Mesendoderm (in vitro differentiated cells): Measurements from ENCODE around the gene TNFAIP2.
A peak's percentile ranks its signal among the peaks of the same experiment; 100 is the strongest.

Experiments
- DNase-seq: peaks from one replicate; pipeline ENCODE4 v3.0.0; 2013
- H2AK5ac ChIP-seq: 2 replicates; pipeline ENCODE4 v1.6.1; 2013; ENCODE audit warnings: low read length, inconsistent platforms
- H2BK120ac ChIP-seq: 2 replicates; pipeline ENCODE4 v1.6.1; 2013; ENCODE audit warnings: low read depth, mild to moderate bottlenecking, low read length, moderate library complexity, mixed read lengths
- H2BK15ac ChIP-seq: replicated peaks from 2 replicates; pipeline ENCODE4 v1.6.1; 2013; ENCODE audit warnings: low read depth, mild to moderate bottlenecking, moderate library complexity
- H2BK5ac ChIP-seq: 2 replicates; pipeline ENCODE4 v1.6.1; 2013; ENCODE audit warnings: low read length, inconsistent platforms
- H3K18ac ChIP-seq: 2 replicates; pipeline ENCODE4 v1.6.1; 2013; ENCODE audit warnings: mild to moderate bottlenecking, low read length, mixed read lengths
- H3K23ac ChIP-seq: one replicate; pipeline ENCODE4 v1.6.1; 2013; ENCODE audit warnings: low read length
- H3K27ac ChIP-seq: 2 replicates; pipeline ENCODE4 v1.5.1; 2013; ENCODE audit warnings: low read depth, mild to moderate bottlenecking, inconsistent platforms, low read length, moderate library complexity
- H3K27me3 ChIP-seq: 2 replicates; pipeline ENCODE4 v1.6.1; 2013; ENCODE audit warnings: low read length, control low read depth, mild to moderate bottlenecking, inconsistent platforms; ENCODE audit not compliant: insufficient read depth, poor library complexity
- H3K36me3 ChIP-seq: 2 replicates; pipeline ENCODE4 v1.6.1; 2013; ENCODE audit warnings: low read length, inconsistent platforms; ENCODE audit not compliant: control insufficient read depth, insufficient read depth
- H3K4ac ChIP-seq: one replicate; pipeline ENCODE4 v1.6.1; 2013; ENCODE audit warnings: low read depth, mild to moderate bottlenecking, low read length, moderate library complexity
- H3K4me1 ChIP-seq: 2 replicates; pipeline ENCODE4 v1.6.1; 2013; ENCODE audit warnings: low read depth, low read length, inconsistent platforms; ENCODE audit not compliant: control insufficient read depth
- H3K4me2 ChIP-seq: 2 replicates; pipeline ENCODE4 v1.6.1; 2013; ENCODE audit warnings: low read length
- H3K4me3 ChIP-seq: 2 replicates; pipeline ENCODE4 v1.5.1; 2013; ENCODE audit warnings: mild to moderate bottlenecking, low read length
- H3K56ac ChIP-seq: one replicate; pipeline ENCODE4 v1.6.1; 2013; ENCODE audit warnings: low read length
- H3K79me1 ChIP-seq: 2 replicates; pipeline ENCODE4 v1.6.1; 2013; ENCODE audit warnings: low read length, inconsistent platforms
- H3K79me2 ChIP-seq: 2 replicates; pipeline ENCODE4 v1.6.1; 2013; ENCODE audit warnings: mild to moderate bottlenecking, low read length; ENCODE audit not compliant: control insufficient read depth, insufficient read depth
- H3K9ac ChIP-seq: 2 replicates; pipeline ENCODE4 v1.6.1; 2013; ENCODE audit warnings: low read length, inconsistent platforms
- H4K5ac ChIP-seq: one replicate; pipeline ENCODE4 v1.6.1; 2013; ENCODE audit warnings: low read length
- H4K8ac ChIP-seq: one replicate; pipeline ENCODE4 v1.6.1; 2013; ENCODE audit warnings: low read depth, mild to moderate bottlenecking, control low read depth, low read length, moderate library complexity
- WGBS: extraction: QIAGEN DNeasy Blood & Tissue Kit; methylation state at CpG from one replicate; pipeline ENCODE4 v1.1.7; 2013; ENCODE audit warnings: low lambda C conversion rate, missing lambda C conversion rate; ENCODE audit not compliant: insufficient coverage; ENCODE audit errors: extremely low coverage; 5-methylcytosine and 5-hydroxymethylcytosine counted together

Gene TNFAIP2

DNA sequence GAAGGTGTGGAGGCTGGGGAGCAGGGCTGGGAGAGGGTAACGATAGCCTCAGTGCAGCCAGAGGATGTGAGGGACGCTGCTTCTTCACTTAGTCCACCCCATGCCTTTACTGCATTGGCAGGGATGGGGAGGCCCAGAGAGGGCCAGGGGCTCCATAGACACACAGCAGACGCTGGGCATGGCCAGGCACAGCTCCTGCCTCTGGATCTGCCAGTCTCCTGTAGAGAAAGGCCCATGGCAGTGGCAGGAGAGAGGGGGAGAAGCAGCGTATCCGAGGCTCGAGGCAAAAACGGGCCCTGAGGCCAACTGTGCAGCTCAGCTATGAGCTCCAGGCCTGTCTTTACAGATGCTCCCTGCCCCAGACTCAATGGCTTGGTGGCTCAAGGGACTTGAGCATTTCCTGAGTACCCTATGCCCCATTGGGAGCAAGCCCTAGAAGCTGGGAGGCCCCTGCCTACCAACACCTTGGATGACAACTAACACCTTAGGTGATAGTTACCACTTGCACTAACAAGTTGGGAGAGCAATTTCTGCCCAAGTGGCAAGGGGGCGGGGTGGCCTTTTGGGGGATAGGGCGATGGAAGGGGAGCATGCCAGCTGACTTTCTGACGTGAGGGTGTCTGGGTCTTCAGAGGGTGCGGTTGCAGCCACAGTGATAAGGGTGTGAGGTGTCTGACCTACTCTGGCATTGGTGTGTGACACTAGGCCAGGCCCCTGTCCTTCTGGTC lies 44.2 kb upstream of the TNFAIP2 start:
- no peak overlapping the region for H2BK5ac ChIP-seq
- H3K4ac ChIP-seq = no peak overlapping the region
- H3K79me1 ChIP-seq = no peaks in the 10 kb centered on the region
- H3K4me1 ChIP-seq = no peaks in the 10 kb centered on the region
- no peaks in the 10 kb centered on the region for H3K79me2 ChIP-seq
- H3K4me3 ChIP-seq = no peak overlapping the region
- H3K23ac ChIP-seq = peak overlapping the region; percentile 24
- no peak overlapping the region for H3K56ac ChIP-seq
- no CpG with 5 or more reads among the region's 11 CpGs for WGBS
- H3K4me2 ChIP-seq = no peak overlapping the region
- no peak overlapping the region for H2BK120ac ChIP-seq
- no peak overlapping the region for H2AK5ac ChIP-seq
- H3K36me3 ChIP-seq = no peaks in the 10 kb centered on the region
- no peak overlapping the region for H3K18ac ChIP-seq
- no peak overlapping the region for H3K27ac ChIP-seq
- H3K27me3 ChIP-seq = peaks cover 1% of the 10 kb centered on the region
- H3K9ac ChIP-seq = no peak overlapping the region
- H2BK15ac ChIP-seq = no peak overlapping the region
- no peak for DNase-seq
- no peak overlapping the region for H4K8ac ChIP-seq
- no peak overlapping the region for H4K5ac ChIP-seq

DNA sequence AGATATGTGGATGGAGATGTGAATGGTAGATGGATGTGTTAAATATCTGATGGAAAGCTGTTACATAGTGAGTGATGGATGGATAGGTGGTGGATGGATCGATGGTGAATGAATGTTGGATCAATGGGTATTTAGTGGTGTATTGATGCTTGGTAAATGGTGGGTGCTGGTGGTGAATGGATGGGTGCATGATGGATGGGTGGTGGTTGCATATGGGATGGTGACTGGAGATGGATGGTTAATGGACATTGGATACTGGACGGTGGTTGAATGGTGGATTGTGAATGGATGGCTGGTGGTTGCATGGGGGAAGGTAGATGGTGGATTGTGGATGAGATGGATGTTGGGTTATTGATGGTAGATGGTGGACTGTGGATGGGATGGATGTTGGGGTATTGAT lies 41.3 kb upstream of the TNFAIP2 start:
- Histone ChIP-seq H3K27ac (no peak overlapping the region), H3K23ac (no peak overlapping the region), H3K4me3 (no peak overlapping the region), H3K79me1 (no peaks in the 10 kb centered on the region), H3K36me3 (no peaks in the 10 kb centered on the region), H3K27me3 (peaks cover 5% of the 10 kb centered on the region), H2BK5ac (no peak overlapping the region), H3K18ac (no peak overlapping the region), H3K9ac (no peak overlapping the region), H4K5ac (no peak overlapping the region), H3K56ac (no peak overlapping the region), H3K4me1 (no peaks in the 10 kb centered on the region), H3K4me2 (no peak overlapping the region), H3K4ac (no peak overlapping the region), H2AK5ac (no peak overlapping the region), H2BK15ac (no peak overlapping the region), H2BK120ac (no peak overlapping the region), H4K8ac (no peak overlapping the region), H3K79me2 (no peaks in the 10 kb centered on the region)
- no peak for DNase-seq
- 100% methylated on average over 1 of the region's 2 CpGs for WGBS

DNA sequence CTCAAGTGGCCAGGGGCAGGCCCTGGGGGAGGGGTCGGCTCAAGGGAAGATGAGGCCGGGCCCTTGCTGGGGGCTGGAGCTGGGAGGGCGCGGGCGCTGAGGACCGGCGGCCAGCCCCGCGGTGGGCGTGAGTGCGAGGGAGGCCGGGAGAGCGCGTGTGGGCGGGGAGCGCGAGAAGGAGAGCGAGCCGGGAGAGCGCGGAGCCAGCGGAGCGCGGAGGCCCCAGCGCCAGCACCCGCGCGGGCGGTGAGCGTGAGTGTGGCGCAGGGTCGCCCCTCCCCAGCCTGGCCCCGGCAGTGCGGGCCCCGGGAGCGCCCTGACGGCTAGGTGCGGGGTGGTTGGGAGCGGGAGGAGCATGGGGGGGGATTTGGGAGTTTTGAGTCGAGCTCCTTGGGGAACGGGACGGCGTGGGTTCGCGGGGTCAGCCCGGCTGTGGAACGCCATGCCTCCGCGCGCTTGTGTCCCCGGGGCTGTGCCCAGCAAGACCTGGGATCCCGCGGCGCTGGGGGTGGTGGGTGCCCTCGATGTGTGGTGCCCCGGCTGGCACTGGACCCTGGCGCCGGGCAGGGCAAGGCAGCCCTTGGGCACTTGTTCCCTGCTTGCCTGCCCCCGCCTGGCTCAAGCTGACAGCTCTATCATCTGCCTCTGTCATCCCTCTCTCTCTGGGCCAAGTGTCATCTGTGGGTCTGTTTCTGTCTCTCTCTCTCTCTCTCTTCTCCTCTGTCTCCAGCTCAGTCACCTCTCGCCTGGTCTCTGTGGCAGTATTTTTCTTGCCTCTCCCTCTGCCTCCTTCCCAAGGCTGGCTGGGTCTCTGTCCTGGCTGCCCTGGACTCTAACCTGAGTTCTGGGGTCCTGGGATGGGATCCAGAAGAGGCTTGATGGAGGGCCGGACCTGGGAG lies 39.0 kb upstream of the TNFAIP2 start, which contains the start of gene LBHD2:
Gene LBHD2 (plus strand): TSS at position 190 of the 899 bp plus-strand sequence. CDS start 1,803 bp downstream, outside the sequence.
- Histone ChIP-seq H3K18ac (no peak within 1 kb of the TSS), H3K27me3 (peaks cover 5% of the 10 kb centered on the region)
- DNase-seq = no peak

GRCh38 chr14:103085106-103086091 lies 37.9 kb upstream of the TNFAIP2 start:
- Histone ChIP-seq H2AK5ac (no peak overlapping the region), H3K27ac (no peak overlapping the region), H3K79me1 (no peaks in the 10 kb centered on the region), H3K36me3 (no peaks in the 10 kb centered on the region), H3K56ac (no peak overlapping the region), H3K9ac (no peak overlapping the region), H3K4me3 (no peak overlapping the region), H4K5ac (no peak overlapping the region), H3K4ac (no peak overlapping the region), H2BK120ac (no peak overlapping the region), H3K23ac (no peak overlapping the region), H4K8ac (no peak overlapping the region), H3K79me2 (no peaks in the 10 kb centered on the region), H3K27me3 (peaks cover 5% of the 10 kb centered on the region), H3K4me2 (no peak overlapping the region), H2BK15ac (no peak overlapping the region), H2BK5ac (no peak overlapping the region), H3K18ac (no peak overlapping the region), H3K4me1 (no peaks in the 10 kb centered on the region)
- no CpG with 5 or more reads among the region's 24 CpGs for WGBS
- DNase-seq = no peak

More for the DNA sequence above, 39.0 kb upstream of the TNFAIP2 start, which contains the start of gene LBHD2:
- WGBS = no CpG with 5 or more reads among the region's 61 CpGs
- no peak within 1 kb of the TSS for H2BK120ac ChIP-seq
- no peak within 1 kb of the TSS for H2BK5ac ChIP-seq
- H2AK5ac ChIP-seq = no peak within 1 kb of the TSS
- H3K4ac ChIP-seq = no peak within 1 kb of the TSS
- H3K4me1 ChIP-seq = no peaks in the 10 kb centered on the region
- H3K4me3 ChIP-seq = no peak within 1 kb of the TSS
- H4K5ac ChIP-seq = no peak within 1 kb of the TSS
- H2BK15ac ChIP-seq = no peak within 1 kb of the TSS
- peak within 1 kb of the TSS; percentile 25 for H3K56ac ChIP-seq
- H3K23ac ChIP-seq = no peak within 1 kb of the TSS
- no peaks in the 10 kb centered on the region for H3K79me1 ChIP-seq
- no peaks in the 10 kb centered on the region for H3K79me2 ChIP-seq
- no peaks in the 10 kb centered on the region for H3K36me3 ChIP-seq
- peak within 1 kb of the TSS; percentile 19 for H3K9ac ChIP-seq
- H4K8ac ChIP-seq = no peak within 1 kb of the TSS
- no peak within 1 kb of the TSS for H3K27ac ChIP-seq
- peak within 1 kb of the TSS; percentile 29 for H3K4me2 ChIP-seq

DNA sequence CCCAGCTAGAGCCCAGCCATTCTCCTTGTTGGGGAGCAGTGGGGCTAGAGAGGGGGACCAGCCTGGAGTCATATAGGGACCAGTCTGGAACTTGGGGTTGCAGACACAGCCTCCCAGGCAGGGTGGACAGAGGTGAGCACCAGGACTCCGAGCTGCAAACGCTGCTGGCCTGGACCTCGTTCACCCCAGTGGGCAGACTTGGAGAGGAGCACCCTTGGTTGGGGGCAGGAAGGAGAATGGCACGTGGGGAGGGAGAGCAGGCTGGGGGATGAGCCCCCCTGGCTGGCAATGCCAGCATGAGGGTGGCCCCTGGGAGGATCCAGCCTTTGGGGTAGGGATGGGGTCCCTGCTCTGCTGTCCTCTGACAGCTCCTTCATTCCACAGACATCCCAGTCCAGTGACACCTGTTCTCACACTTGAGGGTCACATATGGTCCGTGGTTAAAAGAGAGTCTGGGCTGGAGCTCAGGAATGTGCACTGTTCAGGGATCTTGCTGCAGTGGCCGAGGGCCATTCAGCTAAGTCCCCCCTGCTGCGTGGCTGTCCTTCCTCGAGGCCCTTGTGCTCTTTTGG lies 36.4 kb upstream of the TNFAIP2 start:
- WGBS = no CpG with 5 or more reads among the region's 8 CpGs
- Histone ChIP-seq H3K4me3 (no peak overlapping the region), H3K18ac (no peak overlapping the region), H4K5ac (no peak overlapping the region), H2BK120ac (no peak overlapping the region), H3K9ac (no peak overlapping the region), H3K79me2 (no peaks in the 10 kb centered on the region), H3K79me1 (no peaks in the 10 kb centered on the region), H4K8ac (no peak overlapping the region), H3K36me3 (no peaks in the 10 kb centered on the region), H3K4me1 (no peaks in the 10 kb centered on the region), H3K56ac (no peak overlapping the region), H3K27me3 (peaks cover 5% of the 10 kb centered on the region), H3K23ac (no peak overlapping the region), H3K4me2 (no peak overlapping the region), H2BK5ac (no peak overlapping the region), H2AK5ac (no peak overlapping the region), H3K27ac (no peak overlapping the region), H2BK15ac (no peak overlapping the region), H3K4ac (no peak overlapping the region)
- DNase-seq = no peak
